ENCODE measurements around the gene FEM1B.

GRCh38 chr15:68228971-68229385 is 48.6 kb upstream of the FEM1B start:
- TF ChIP-seq CTCF (conservative IDR thresholded peaks at IDR 0.05; ENCODE audit: low read depth, low read length) (no peak), EZH2 (IDR thresholded peaks at IDR 0.05; ENCODE audit: low read length, unreplicated experiment) (no peak), EZH2phosphoT487 (IDR thresholded peaks at IDR 0.05; ENCODE audit: borderline replicate concordance, low read length) (no peak)

Measured in PC-3 (cell line).